PC-9 (cell line): ENCODE measurements around the gene EDN2.

Experiments
- EZH2 ChIP-seq: fragments of 200-600 bp; sonication (generic); IDR thresholded peaks from 2 replicates; pipeline ENCODE4 v1.8.0; 2017; ENCODE audit warnings: antibody characterized with exemption, low read depth
- TF ChIP-seq, protein P1 (sequence below): fragments of 200-600 bp; sonication (generic); conservative IDR thresholded peaks from 2 replicates; pipeline ENCODE4 v1.6.1; 2017; ENCODE audit warnings: mixed run types, antibody characterized with exemption, mild to moderate bottlenecking, moderate library complexity

DNA sequence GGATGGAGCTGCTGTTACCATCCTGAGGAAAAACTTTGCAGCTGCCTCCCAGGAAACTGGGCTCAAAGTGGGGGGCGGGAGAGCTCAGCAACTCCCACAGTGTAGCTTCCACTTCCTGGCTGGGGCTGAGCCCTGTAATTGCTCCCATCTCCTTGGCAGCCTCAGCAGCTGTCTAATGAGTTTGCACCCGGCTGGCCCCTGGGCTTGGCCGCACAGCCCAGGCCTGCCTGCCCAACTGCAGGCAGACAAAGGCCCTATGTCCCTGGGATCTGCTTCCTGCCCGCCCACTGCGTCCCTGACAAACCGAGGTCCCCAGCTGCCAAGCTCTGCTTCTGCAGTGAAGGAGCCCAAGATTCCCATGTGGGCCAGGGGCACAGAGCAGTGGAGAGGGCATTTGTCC is 30.1 kb downstream of the EDN2 start:
- TF ChIP-seq, protein P1, sequence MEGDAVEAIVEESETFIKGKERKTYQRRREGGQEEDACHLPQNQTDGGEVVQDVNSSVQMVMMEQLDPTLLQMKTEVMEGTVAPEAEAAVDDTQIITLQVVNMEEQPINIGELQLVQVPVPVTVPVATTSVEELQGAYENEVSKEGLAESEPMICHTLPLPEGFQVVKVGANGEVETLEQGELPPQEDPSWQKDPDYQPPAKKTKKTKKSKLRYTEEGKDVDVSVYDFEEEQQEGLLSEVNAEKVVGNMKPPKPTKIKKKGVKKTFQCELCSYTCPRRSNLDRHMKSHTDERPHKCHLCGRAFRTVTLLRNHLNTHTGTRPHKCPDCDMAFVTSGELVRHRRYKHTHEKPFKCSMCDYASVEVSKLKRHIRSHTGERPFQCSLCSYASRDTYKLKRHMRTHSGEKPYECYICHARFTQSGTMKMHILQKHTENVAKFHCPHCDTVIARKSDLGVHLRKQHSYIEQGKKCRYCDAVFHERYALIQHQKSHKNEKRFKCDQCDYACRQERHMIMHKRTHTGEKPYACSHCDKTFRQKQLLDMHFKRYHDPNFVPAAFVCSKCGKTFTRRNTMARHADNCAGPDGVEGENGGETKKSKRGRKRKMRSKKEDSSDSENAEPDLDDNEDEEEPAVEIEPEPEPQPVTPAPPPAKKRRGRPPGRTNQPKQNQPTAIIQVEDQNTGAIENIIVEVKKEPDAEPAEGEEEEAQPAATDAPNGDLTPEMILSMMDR, result no peak
- no peak for TF ChIP-seq EZH2
